HuH-7 (cell line): ENCODE data around the gene APOBEC3F.
"Not testable (repeated sequence)": the region's sequence is repeated elsewhere in the genome, so short reads cannot be mapped to it uniquely, and the experiment has no call there.

Source experiments
- DNase-seq: peaks from one replicate; pipeline ENCODE4 v3.0.0; 2011; ENCODE audit warnings: low spot score

The APOBEC3F gene

GRCh38 chr22:39027717-39028116 lies 12.9 kb upstream of the APOBEC3F start:
- no peak for DNase-seq

- DNase-seq, result no peak
These were observed 12.4 kb upstream of the APOBEC3F start for GRCh38 chr22:39028281-39028680.

GRCh38 chr22:39029227-39029626 lies 11.4 kb upstream of the APOBEC3F start:
- no peak for DNase-seq

- no peak for DNase-seq
These were observed 10.0 kb upstream of the APOBEC3F start for GRCh38 chr22:39030705-39031104.

GRCh38 chr22:39031434-39032295 lies 9.0 kb upstream of the APOBEC3F start:
- not testable (repeated sequence) for DNase-seq

GRCh38 chr22:39037071-39037470 lies 3.6 kb upstream of the APOBEC3F start:
- not testable (repeated sequence) for DNase-seq

GRCh38 chr22:39039306-39040126 lies 1.1 kb upstream of the APOBEC3F start:
- no peak for DNase-seq

- not testable (repeated sequence) for DNase-seq
These were observed 518 bp upstream of the APOBEC3F start for GRCh38 chr22:39040155-39040537.

GRCh38 chr22:39041908-39042307 lies 1.2 kb downstream of the APOBEC3F start:
- no peak for DNase-seq

- not testable (repeated sequence) for DNase-seq
These were observed 2.4 kb downstream of the APOBEC3F start for GRCh38 chr22:39043063-39043462.

- DNase-seq, result not testable (repeated sequence)
These were observed 4.5 kb downstream of the APOBEC3F start for GRCh38 chr22:39045136-39045535.

- not testable (repeated sequence) for DNase-seq
These were observed 8.8 kb downstream of the APOBEC3F start for GRCh38 chr22:39049486-39049885.

GRCh38 chr22:39051844-39052495 lies 11.3 kb downstream of the APOBEC3F start:
- DNase-seq, result not testable (repeated sequence)

- no peak for DNase-seq
These were observed 15.0 kb downstream of the APOBEC3F start for GRCh38 chr22:39055658-39056057.

GRCh38 chr22:39061290-39061689 lies 20.6 kb downstream of the APOBEC3F start:
- not testable (repeated sequence) for DNase-seq

GRCh38 chr22:39061951-39062350 lies 21.3 kb downstream of the APOBEC3F start:
- DNase-seq, result not testable (repeated sequence)

GRCh38 chr22:39063904-39064303 lies 23.2 kb downstream of the APOBEC3F start:
- DNase-seq, result not testable (repeated sequence)

GRCh38 chr22:39066442-39067276 lies 26.0 kb downstream of the APOBEC3F start:
- DNase-seq, result not testable (repeated sequence)

- DNase-seq, result no peak
These were observed 27.5 kb downstream of the APOBEC3F start for GRCh38 chr22:39068033-39068785.

GRCh38 chr22:39070186-39070585 lies 29.5 kb downstream of the APOBEC3F start:
- no peak for DNase-seq

GRCh38 chr22:39072581-39072981 lies 31.9 kb downstream of the APOBEC3F start:
- not testable (repeated sequence) for DNase-seq
